ENCODE measurements around the gene CRACR2B. TPM values are rescaled to one million over a fixed set of nuclear protein-coding genes. Genes with fewer than 3 reads are reported as not detected.

The CRACR2B gene
- total and polyA plus RNA-seq, 2 of the 13 experiments (the other 11 are each of a cell fraction or from before 2014, with no cell fraction given): 14.9 to 21.0 TPM

DNA sequence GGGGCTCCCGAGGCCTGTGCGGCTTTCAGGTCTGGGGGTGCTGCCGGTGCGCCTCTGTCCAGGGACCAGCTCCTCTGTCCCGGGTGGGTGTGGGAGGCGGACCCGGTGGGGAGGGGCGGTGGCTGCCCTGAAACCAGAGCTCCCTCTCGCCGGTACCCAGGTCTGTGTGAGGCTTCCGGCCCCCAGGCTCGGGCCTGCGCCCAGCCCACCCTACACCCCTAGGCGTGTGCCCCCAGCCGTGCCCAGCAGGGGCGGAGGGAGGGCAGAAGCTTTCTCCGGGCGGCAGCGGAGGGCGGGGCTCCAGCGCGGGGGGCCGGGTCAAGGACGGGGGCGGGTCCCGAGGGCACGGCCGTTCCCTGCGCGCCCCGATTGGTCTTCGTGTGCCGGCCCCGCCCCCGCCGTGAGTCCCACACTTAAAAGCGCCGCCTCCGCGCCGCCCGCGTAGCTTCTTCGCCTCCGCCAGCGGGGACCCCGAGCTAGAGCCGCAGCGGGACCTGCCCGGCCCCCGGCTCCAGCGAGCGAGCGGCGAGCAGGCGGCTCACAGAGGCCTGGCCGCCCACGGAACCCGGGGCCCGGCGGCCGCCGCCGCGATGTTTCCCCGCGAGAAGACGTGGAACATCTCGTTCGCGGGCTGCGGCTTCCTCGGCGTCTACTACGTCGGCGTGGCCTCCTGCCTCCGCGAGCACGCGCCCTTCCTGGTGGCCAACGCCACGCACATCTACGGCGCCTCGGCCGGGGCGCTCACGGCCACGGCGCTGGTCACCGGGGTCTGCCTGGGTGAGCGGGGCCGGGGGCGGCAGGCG is 8.4 kb upstream of the CRACR2B start (continued):
- TF ChIP-seq, protein P1, sequence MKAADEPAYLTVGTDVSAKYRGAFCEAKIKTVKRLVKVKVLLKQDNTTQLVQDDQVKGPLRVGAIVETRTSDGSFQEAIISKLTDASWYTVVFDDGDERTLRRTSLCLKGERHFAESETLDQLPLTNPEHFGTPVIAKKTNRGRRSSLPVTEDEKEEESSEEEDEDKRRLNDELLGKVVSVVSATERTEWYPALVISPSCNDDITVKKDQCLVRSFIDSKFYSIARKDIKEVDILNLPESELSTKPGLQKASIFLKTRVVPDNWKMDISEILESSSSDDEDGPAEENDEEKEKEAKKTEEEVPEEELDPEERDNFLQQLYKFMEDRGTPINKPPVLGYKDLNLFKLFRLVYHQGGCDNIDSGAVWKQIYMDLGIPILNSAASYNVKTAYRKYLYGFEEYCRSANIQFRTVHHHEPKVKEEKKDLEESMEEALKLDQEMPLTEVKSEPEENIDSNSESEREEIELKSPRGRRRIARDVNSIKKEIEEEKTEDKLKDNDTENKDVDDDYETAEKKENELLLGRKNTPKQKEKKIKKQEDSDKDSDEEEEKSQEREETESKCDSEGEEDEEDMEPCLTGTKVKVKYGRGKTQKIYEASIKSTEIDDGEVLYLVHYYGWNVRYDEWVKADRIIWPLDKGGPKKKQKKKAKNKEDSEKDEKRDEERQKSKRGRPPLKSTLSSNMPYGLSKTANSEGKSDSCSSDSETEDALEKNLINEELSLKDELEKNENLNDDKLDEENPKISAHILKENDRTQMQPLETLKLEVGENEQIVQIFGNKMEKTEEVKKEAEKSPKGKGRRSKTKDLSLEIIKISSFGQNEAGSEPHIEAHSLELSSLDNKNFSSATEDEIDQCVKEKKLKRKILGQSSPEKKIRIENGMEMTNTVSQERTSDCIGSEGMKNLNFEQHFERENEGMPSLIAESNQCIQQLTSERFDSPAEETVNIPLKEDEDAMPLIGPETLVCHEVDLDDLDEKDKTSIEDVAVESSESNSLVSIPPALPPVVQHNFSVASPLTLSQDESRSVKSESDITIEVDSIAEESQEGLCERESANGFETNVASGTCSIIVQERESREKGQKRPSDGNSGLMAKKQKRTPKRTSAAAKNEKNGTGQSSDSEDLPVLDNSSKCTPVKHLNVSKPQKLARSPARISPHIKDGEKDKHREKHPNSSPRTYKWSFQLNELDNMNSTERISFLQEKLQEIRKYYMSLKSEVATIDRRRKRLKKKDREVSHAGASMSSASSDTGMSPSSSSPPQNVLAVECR (CRISPR knock-in tag; IDR thresholded peaks at IDR 0.05; ENCODE audit: borderline replicate concordance): peak; percentile 72
- TF ChIP-seq, protein P2, sequence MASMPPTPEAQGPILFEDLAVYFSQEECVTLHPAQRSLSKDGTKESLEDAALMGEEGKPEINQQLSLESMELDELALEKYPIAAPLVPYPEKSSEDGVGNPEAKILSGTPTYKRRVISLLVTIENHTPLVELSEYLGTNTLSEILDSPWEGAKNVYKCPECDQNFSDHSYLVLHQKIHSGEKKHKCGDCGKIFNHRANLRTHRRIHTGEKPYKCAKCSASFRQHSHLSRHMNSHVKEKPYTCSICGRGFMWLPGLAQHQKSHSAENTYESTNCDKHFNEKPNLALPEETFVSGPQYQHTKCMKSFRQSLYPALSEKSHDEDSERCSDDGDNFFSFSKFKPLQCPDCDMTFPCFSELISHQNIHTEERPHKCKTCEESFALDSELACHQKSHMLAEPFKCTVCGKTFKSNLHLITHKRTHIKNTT (CRISPR knock-in tag; IDR thresholded peaks at IDR 0.05): no peak

DNA sequence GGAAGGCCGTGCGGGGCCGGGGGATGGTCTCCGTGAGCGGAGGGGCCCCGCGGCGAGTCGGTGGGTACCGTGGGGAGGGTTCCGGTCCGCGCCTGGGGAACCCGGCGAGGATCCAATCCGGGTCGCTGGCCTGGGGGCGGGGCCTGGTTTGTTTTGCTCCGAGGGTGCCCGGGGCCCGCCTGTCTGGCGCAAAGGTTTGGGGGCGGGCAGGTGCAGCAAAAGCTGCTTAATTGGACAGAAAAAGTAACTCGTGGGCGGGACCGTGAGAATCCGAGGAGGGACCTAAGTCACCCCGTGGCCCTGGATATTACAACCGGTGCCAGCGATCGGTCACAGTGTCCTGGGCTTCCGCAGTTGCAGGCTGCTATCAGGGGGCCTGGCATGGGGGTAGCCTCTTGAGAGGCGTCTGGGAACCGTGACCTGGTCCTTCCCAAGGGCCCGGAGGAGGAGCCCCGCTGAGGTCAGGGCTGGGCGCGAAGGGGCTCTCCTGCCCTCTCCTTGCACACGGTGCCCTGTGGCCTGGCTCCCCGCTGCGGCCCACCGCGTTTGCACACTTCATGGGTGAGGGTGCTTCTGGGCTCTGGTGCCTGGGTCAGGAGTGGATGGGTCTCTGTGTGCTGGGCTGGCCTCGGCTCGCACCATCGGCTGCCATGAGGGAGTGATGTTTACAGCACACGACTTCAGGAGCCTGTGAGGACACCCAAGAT is 7.6 kb upstream of the CRACR2B start:
- Histone ChIP-seq H4K20me1 (ENCODE audit: insufficient read depth, low read length) (peaks cover 20% of the 10 kb centered on the region), H3K9me3 (ENCODE audit: low read length) (no peaks in the 10 kb centered on the region), H3K79me2 (ENCODE audit: insufficient read depth, low read length) (peaks cover 20% of the 10 kb centered on the region), H3K4me1 (ENCODE audit: insufficient read depth, low read length) (peaks cover 27% of the 10 kb centered on the region), H3K9ac (ENCODE audit: insufficient read depth, low read depth, low read length) (peak overlapping the region; percentile 92), H3K4me2 (ENCODE audit: low read depth, low read length) (peak overlapping the region; percentile 98), H3K4me3 (replicated peaks in 1 of 3; ENCODE audit: insufficient read depth in 1 of 3, low read depth in 2 of 3, low read length in 3 of 3) (peak overlapping the region; percentile 80 to 98 (median 94)), H3K36me3 (replicated peaks in 1 of 2; ENCODE audit: control insufficient read depth in 1 of 2, insufficient read depth in 2 of 2, low read length in 2 of 2) (peaks cover 8 to 20% of the 10 kb centered on the region in 2 experiments; a peak in 4 of 5 replicates), H3K27ac (ENCODE audit: extremely low read length, insufficient read depth, low read length) (peak overlapping the region; percentile 92), H2AFZ (ENCODE audit: low read length) (no peak overlapping the region), H3K27me3 (ENCODE audit: control insufficient read depth in 1 of 2, insufficient read depth in 2 of 2, low read length in 2 of 2) (no peaks in the 10 kb centered on the region; a peak in 1 of 5 replicates)
- ChIA-PET CTCF (ENCODE audit: low intra/inter-chr PET ratio, low total read pairs) (no interaction called here), POLR2A (interaction anchor here (0.8 to 9.2 kb wide), 21 partner anchors 7 to 443 kb away, joined by 3 to 264 read pairs (median 11); partner anchors contain the start of genes CD151, CRACR2B, DEAF1 and EPS8L2)
- TSS peak; percentile 72 for BruUV-seq (replicated peaks)
- FAIRE-seq (peak; percentile 8), ATAC-seq (peak; percentile 62), DNase-seq (ENCODE audit: low spot score) (peak; percentile 94)
- in situ Hi-C loops (cut with HindIII; ENCODE audit: extremely low pct_ligation_motif_present, low pct_unique_long_range_greater_than_20kb): no loop called here
- intact Hi-C loops (cut with micrococcal nuclease; ENCODE audit: unreplicated experiment): no loop called here
- 3% methylated on average over 5 of the region's 47 CpGs for WGBS (ENCODE audit: low lambda C conversion rate)
- no peak for TF ChIP-seq SRSF1 (optimal IDR thresholded peaks at IDR 0.05; ENCODE audit: low read depth, low read length)
- TF ChIP-seq RFX5 (IDR thresholded peaks at IDR 0.05; ENCODE audit: low read depth, low read length): no peak
- no peak for TF ChIP-seq ZNF547 (CRISPR knock-in tag; IDR thresholded peaks at IDR 0.05)
- TF ChIP-seq RAD51 (IDR thresholded peaks at IDR 0.05; ENCODE audit: borderline replicate concordance): no peak
- TF ChIP-seq, protein P3, sequence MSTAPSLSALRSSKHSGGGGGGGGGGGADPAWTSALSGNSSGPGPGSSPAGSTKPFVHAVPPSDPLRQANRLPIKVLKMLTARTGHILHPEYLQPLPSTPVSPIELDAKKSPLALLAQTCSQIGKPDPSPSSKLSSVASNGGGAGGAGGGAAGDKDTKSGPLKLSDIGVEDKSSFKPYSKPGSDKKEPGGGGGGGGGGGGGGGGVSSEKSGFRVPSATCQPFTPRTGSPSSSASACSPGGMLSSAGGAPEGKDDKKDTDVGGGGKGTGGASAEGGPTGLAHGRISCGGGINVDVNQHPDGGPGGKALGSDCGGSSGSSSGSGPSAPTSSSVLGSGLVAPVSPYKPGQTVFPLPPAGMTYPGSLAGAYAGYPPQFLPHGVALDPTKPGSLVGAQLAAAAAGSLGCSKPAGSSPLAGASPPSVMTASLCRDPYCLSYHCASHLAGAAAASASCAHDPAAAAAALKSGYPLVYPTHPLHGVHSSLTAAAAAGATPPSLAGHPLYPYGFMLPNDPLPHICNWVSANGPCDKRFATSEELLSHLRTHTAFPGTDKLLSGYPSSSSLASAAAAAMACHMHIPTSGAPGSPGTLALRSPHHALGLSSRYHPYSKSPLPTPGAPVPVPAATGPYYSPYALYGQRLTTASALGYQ (CRISPR knock-in tag; IDR thresholded peaks at IDR 0.05): no peak
- TF ChIP-seq, protein P4, sequence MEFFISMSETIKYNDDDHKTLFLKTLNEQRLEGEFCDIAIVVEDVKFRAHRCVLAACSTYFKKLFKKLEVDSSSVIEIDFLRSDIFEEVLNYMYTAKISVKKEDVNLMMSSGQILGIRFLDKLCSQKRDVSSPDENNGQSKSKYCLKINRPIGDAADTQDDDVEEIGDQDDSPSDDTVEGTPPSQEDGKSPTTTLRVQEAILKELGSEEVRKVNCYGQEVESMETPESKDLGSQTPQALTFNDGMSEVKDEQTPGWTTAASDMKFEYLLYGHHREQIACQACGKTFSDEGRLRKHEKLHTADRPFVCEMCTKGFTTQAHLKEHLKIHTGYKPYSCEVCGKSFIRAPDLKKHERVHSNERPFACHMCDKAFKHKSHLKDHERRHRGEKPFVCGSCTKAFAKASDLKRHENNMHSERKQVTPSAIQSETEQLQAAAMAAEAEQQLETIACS (CRISPR knock-in tag; IDR thresholded peaks at IDR 0.05): no peak
- TF ChIP-seq NONO (IDR thresholded peaks at IDR 0.05): no peak
- no peak for TF ChIP-seq NONO (CRISPR knock-in tag; conservative IDR thresholded peaks at IDR 0.05)

All from HepG2 (cell line).